Measurements from ENCODE around the gene SIX5. TPM values are rescaled to one million over a fixed set of nuclear protein-coding genes. Genes with fewer than 3 reads are reported as not detected.

Gene SIX5
- total and polyA plus RNA-seq, 9 of the 15 experiments (the other 6 are each of a cell fraction or from before 2014, with no cell fraction given), result 1.4 to 17.2 (median 7.4) TPM; not detected in 2

DNA sequence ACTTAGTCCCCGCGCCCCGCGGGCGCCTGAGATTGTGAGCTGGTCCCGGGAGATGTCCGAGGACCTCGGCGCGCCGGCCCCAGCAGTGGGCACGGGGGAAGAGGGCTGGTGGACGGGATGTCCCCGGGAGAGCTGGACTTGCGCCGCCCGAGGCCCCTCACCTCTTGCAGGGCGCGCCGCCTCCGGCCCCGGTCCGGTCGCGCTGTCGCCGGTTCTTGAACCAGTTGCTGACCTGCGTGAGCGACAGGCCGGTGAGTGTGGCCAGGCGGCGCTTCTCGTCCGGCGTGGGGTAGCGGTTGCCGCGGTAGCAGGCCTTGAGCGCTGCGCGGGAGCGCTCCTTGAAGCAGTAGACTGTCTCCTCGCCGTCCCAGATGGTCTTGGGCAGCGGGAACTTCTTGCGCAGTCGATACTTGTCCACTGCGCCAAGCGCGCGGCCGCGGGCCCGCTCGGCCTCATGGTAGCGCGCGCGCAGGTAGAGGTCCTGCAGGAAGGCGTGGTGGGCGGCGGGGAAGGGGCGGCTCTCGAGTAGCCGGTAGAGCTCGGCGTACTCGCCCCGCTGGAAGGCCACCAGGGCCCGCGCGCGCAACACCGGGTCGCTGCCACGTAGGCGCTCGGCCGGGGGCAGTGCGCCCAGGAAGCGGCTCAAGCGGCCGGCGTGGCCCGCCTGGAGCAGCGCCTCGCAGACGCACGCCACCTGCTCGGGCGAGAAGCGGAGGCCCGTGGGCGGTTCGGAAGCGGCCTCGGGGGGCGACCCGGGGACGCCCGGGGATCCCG is 984 bp downstream of the SIX5 start (continued):
- no peak for TF ChIP-seq ETV6 (IDR thresholded peaks at IDR 0.05; ENCODE audit: borderline replicate concordance in 1 of 2, low read depth in 2 of 2, low read length in 1 of 2)
- TF ChIP-seq ETV6 (CRISPR knock-in tag; IDR thresholded peaks at IDR 0.05; ENCODE audit: borderline replicate concordance), result no peak
- TF ChIP-seq ZSCAN29 (IDR thresholded peaks at IDR 0.05), result no peak
- 0 out of 2 replicates have a peak, but pooled peaks have one; percentile 44 for TF ChIP-seq GATAD2A (IDR thresholded peaks at IDR 0.05)
- no peak for TF ChIP-seq KDM2B (CRISPR knock-in tag; IDR thresholded peaks at IDR 0.05)
- no peak for TF ChIP-seq TRIM24 (IDR thresholded peaks at IDR 0.05)
- TF ChIP-seq, protein P1, sequence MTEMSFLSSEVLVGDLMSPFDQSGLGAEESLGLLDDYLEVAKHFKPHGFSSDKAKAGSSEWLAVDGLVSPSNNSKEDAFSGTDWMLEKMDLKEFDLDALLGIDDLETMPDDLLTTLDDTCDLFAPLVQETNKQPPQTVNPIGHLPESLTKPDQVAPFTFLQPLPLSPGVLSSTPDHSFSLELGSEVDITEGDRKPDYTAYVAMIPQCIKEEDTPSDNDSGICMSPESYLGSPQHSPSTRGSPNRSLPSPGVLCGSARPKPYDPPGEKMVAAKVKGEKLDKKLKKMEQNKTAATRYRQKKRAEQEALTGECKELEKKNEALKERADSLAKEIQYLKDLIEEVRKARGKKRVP (CRISPR knock-in tag; IDR thresholded peaks at IDR 0.05), result no peak
- no peak for TF ChIP-seq CREB1 (IDR thresholded peaks at IDR 0.05)
- no peak for TF ChIP-seq CREB1 (CRISPR knock-in tag; IDR thresholded peaks at IDR 0.05)
- TF ChIP-seq RNF2 (IDR thresholded peaks at IDR 0.05), result no peak
- TF ChIP-seq KDM5B (IDR thresholded peaks at IDR 0.05; ENCODE audit: insufficient replicate concordance, low read depth, low read length), result no peak
- TF ChIP-seq BCL6 (CRISPR knock-in tag; IDR thresholded peaks at IDR 0.05), result no peak
- no peak for TF ChIP-seq NBN (IDR thresholded peaks at IDR 0.05; ENCODE audit: low read depth)
- TF ChIP-seq, protein P2, sequence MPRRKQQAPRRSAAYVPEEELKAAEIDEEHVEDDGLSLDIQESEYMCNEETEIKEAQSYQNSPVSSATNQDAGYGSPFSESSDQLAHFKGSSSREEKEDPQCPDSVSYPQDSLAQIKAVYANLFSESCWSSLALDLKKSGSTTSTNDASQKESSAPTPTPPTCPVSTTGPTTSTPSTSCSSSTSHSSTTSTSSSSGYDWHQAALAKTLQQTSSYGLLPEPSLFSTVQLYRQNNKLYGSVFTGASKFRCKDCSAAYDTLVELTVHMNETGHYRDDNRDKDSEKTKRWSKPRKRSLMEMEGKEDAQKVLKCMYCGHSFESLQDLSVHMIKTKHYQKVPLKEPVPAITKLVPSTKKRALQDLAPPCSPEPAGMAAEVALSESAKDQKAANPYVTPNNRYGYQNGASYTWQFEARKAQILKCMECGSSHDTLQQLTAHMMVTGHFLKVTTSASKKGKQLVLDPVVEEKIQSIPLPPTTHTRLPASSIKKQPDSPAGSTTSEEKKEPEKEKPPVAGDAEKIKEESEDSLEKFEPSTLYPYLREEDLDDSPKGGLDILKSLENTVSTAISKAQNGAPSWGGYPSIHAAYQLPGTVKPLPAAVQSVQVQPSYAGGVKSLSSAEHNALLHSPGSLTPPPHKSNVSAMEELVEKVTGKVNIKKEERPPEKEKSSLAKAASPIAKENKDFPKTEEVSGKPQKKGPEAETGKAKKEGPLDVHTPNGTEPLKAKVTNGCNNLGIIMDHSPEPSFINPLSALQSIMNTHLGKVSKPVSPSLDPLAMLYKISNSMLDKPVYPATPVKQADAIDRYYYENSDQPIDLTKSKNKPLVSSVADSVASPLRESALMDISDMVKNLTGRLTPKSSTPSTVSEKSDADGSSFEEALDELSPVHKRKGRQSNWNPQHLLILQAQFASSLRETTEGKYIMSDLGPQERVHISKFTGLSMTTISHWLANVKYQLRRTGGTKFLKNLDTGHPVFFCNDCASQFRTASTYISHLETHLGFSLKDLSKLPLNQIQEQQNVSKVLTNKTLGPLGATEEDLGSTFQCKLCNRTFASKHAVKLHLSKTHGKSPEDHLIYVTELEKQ (CRISPR knock-in tag; IDR thresholded peaks at IDR 0.05), result no peak
- TF ChIP-seq SRSF1 (IDR thresholded peaks at IDR 0.05; ENCODE audit: low read depth, low read length), result no peak
- no peak for TF ChIP-seq CBX5 (IDR thresholded peaks at IDR 0.05; ENCODE audit: borderline replicate concordance, low read depth)
- TF ChIP-seq CCNT2 (IDR thresholded peaks at IDR 0.05; ENCODE audit: borderline replicate concordance, extremely low read depth, insufficient read length, low read depth, low read length), result no peak
- no peak for TF ChIP-seq MCM3 (IDR thresholded peaks at IDR 0.05)
- no peak for TF ChIP-seq MEIS2 (IDR thresholded peaks at IDR 0.05; ENCODE audit: partially characterized antibody)
- TF ChIP-seq ILF3 (IDR thresholded peaks at IDR 0.05; ENCODE audit: borderline replicate concordance), result no peak
- TF ChIP-seq TAL1 (IDR thresholded peaks at IDR 0.05), result no peak
- TF ChIP-seq, protein P3, sequence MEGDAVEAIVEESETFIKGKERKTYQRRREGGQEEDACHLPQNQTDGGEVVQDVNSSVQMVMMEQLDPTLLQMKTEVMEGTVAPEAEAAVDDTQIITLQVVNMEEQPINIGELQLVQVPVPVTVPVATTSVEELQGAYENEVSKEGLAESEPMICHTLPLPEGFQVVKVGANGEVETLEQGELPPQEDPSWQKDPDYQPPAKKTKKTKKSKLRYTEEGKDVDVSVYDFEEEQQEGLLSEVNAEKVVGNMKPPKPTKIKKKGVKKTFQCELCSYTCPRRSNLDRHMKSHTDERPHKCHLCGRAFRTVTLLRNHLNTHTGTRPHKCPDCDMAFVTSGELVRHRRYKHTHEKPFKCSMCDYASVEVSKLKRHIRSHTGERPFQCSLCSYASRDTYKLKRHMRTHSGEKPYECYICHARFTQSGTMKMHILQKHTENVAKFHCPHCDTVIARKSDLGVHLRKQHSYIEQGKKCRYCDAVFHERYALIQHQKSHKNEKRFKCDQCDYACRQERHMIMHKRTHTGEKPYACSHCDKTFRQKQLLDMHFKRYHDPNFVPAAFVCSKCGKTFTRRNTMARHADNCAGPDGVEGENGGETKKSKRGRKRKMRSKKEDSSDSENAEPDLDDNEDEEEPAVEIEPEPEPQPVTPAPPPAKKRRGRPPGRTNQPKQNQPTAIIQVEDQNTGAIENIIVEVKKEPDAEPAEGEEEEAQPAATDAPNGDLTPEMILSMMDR (IDR thresholded peaks at IDR 0.05 in 2 of 3, conservative IDR thresholded peaks at IDR 0.05 in 1 of 3; ENCODE audit: insufficient read depth in 2 of 3, low read depth in 1 of 3, low read length in 3 of 3), result no peak
- peak; percentile 36; the same call in 1 of the 2 replicates for TF ChIP-seq PHF8 (IDR thresholded peaks at IDR 0.05; ENCODE audit: borderline replicate concordance, low read length)
